Measurements from ENCODE around the gene MTG2. TPM values are rescaled to one million over a fixed set of nuclear protein-coding genes. Genes with fewer than 3 reads are reported as not detected.

MTG2 gene
- total and polyA plus RNA-seq, 4 donors: 18.3 to 35.5 (median 28.5) TPM

GRCh38 chr20:62203378-62204030, 20.7 kb downstream of the MTG2 start:
- no peaks in the 10 kb centered on the region for H3K4me1 ChIP-seq (ENCODE audit: control insufficient read depth in 5 of 5, insufficient read depth in 5 of 5, low read length in 5 of 5)
- H3K36me3 ChIP-seq (ENCODE audit: control insufficient read depth in 4 of 4, insufficient read depth in 4 of 4, low read length in 4 of 4): peaks cover 4 to 37% (median 18%) of the 10 kb centered on the region in 4 donors
- 88 to 90% methylated on average over 22 of the region's 22 CpGs for WGBS, 2 donors
- H3K4me3 ChIP-seq: no peak overlapping the region
- DNase-seq: no peak
- H3K27me3 ChIP-seq (ENCODE audit: control insufficient read depth in 3 of 3, insufficient read depth in 3 of 3, low read length in 2 of 3): peaks cover 0 to under 1% (median under 1%) of the 10 kb centered on the region in 3 donors
- no peak overlapping the region for H3K27ac ChIP-seq (ENCODE audit: low read depth in 1 of 2, low read length in 1 of 2)
- H3K9me3 ChIP-seq (ENCODE audit: control insufficient read depth in 4 of 4, insufficient read depth in 3 of 4, low read length in 3 of 4): no peaks in the 10 kb centered on the region
- H3K9ac ChIP-seq (ENCODE audit: insufficient read depth in 1 of 2, low read length in 2 of 2): no peak overlapping the region
- no peak for ATAC-seq (ENCODE audit: insufficient read depth, low FRiP score)
- TF ChIP-seq CTCF (IDR thresholded peaks at IDR 0.05; ENCODE audit: control extremely low read depth, extremely low read depth): no peak

- no peak overlapping the region for H3K27ac ChIP-seq (ENCODE audit: low read depth in 1 of 2, low read length in 1 of 2)
- no peak overlapping the region for H3K4me3 ChIP-seq
- H3K36me3 ChIP-seq (ENCODE audit: control insufficient read depth in 4 of 4, insufficient read depth in 4 of 4, low read length in 4 of 4): peaks cover 2 to 24% (median 6%) of the 10 kb centered on the region in 4 donors
- H3K9me3 ChIP-seq (ENCODE audit: control insufficient read depth in 4 of 4, insufficient read depth in 3 of 4, low read length in 3 of 4): no peaks in the 10 kb centered on the region
- DNase-seq (no peak), ATAC-seq (ENCODE audit: insufficient read depth, low FRiP score) (no peak)
- H3K9ac ChIP-seq (ENCODE audit: insufficient read depth in 1 of 2, low read length in 2 of 2): no peak overlapping the region
- peaks cover 0 to 2% (median 0%) of the 10 kb centered on the region in 5 donors for H3K4me1 ChIP-seq (ENCODE audit: control insufficient read depth in 5 of 5, insufficient read depth in 5 of 5, low read length in 5 of 5)
- TF ChIP-seq CTCF (IDR thresholded peaks at IDR 0.05; ENCODE audit: control extremely low read depth, extremely low read depth): no peak
- H3K27me3 ChIP-seq (ENCODE audit: control insufficient read depth in 3 of 3, insufficient read depth in 3 of 3, low read length in 2 of 3): peaks cover 0 to 18% (median 4%) of the 10 kb centered on the region in 3 donors
- WGBS, 2 donors: 93 to 96% methylated on average over 38 of the region's 38 CpGs
Measured at GRCh38 chr20:62205618-62206387, 23.0 kb downstream of the MTG2 start.

- WGBS, 2 donors: 88 to 94% methylated on average over 17 of the region's 17 CpGs
Measured at GRCh38 chr20:62206388-62206775, 23.6 kb downstream of the MTG2 start.

More at GRCh38 chr20:62206388-62206775, 23.6 kb downstream of the MTG2 start:
- Histone ChIP-seq H3K27ac (ENCODE audit: low read depth in 1 of 2, low read length in 1 of 2) (no peak overlapping the region), H3K4me1 (ENCODE audit: control insufficient read depth in 5 of 5, insufficient read depth in 5 of 5, low read length in 5 of 5) (peaks cover 0 to 2% (median 0%) of the 10 kb centered on the region in 5 donors), H3K4me3 (no peak overlapping the region), H3K9ac (ENCODE audit: insufficient read depth in 1 of 2, low read length in 2 of 2) (no peak overlapping the region), H3K9me3 (ENCODE audit: control insufficient read depth in 4 of 4, insufficient read depth in 3 of 4, low read length in 3 of 4) (no peaks in the 10 kb centered on the region), H3K27me3 (ENCODE audit: control insufficient read depth in 3 of 3, insufficient read depth in 3 of 3, low read length in 2 of 3) (peaks cover 0 to 18% (median 4%) of the 10 kb centered on the region in 3 donors), H3K36me3 (ENCODE audit: control insufficient read depth in 4 of 4, insufficient read depth in 4 of 4, low read length in 4 of 4) (peaks cover 2 to 19% (median 2%) of the 10 kb centered on the region in 4 donors)
- no peak for TF ChIP-seq CTCF (IDR thresholded peaks at IDR 0.05; ENCODE audit: control extremely low read depth, extremely low read depth)
- DNase-seq (no peak), ATAC-seq (ENCODE audit: insufficient read depth, low FRiP score) (no peak)

Measured in lung (tissue), 12 donors.